ENCODE measurements around the gene FAM117A.

- no peak for TF ChIP-seq FOXP2 (optimal IDR thresholded peaks at IDR 0.05; ENCODE audit: control extremely low read depth, extremely low read length, insufficient read depth)
- TF ChIP-seq EZH2 (IDR thresholded peaks at IDR 0.05) = no peak
- TF ChIP-seq POLR2AphosphoS5 (IDR thresholded peaks at IDR 0.05; ENCODE audit: borderline replicate concordance, low read depth, low read length) = no peak
Measured at GRCh38 chr17:49703557-49704277, 60.2 kb downstream of the FAM117A start.

Data from SK-N-MC (cell line).